ENCODE data around the gene MLF2. TPM values are rescaled to one million over a fixed set of nuclear protein-coding genes. Genes with fewer than 3 reads are reported as not detected.

The MLF2 gene
- total and polyA plus RNA-seq, 2 experiments from 2014 or later: 210 to 508 TPM

- Histone ChIP-seq H3K27me3 (no peaks in the 10 kb centered on the region), H3K9me3 (ENCODE audit: low read depth) (no peaks in the 10 kb centered on the region), H3K79me2 (peaks cover 24% of the 10 kb centered on the region), H3K36me3 (replicated peaks; ENCODE audit: insufficient read depth, low read depth) (no peaks in the 10 kb centered on the region), H4K20me1 (ENCODE audit: insufficient read depth, poor library complexity, severe bottlenecking) (peaks cover 19% of the 10 kb centered on the region), H3K27ac (peak overlapping the region; percentile 86), H3K4me1 (ENCODE audit: insufficient read depth) (peaks cover 50% of the 10 kb centered on the region), H2AFZ (no peak overlapping the region), H3K9me2 (replicated peaks; ENCODE audit: insufficient read depth) (no peaks in the 10 kb centered on the region), H3K4me2 (peak overlapping the region; percentile 82), H3K4me3 (no peak overlapping the region)
- no peak for TF ChIP-seq EZH2 (IDR thresholded peaks at IDR 0.05; ENCODE audit: borderline replicate concordance)
- TF ChIP-seq CTCF (IDR thresholded peaks at IDR 0.05; ENCODE audit: poor library complexity): no peak
- TF ChIP-seq EZH2phosphoT487 (IDR thresholded peaks at IDR 0.05; ENCODE audit: low read depth, severe bottlenecking, unreplicated experiment): no peak
- peak; percentile 95 for DNase-seq (ENCODE audit: low spot score)
- 8% methylated on average over 5 of the region's 16 CpGs for WGBS (ENCODE audit: low lambda C conversion rate, missing lambda C conversion rate)
Observed at GRCh38 chr12:6764011-6764828, 11.3 kb upstream of the MLF2 start.

GRCh38 chr12:6763380-6763779 lies 10.4 kb upstream of the MLF2 start:
- Histone ChIP-seq H3K27me3 (no peaks in the 10 kb centered on the region), H3K4me1 (ENCODE audit: insufficient read depth) (peaks cover 43% of the 10 kb centered on the region), H2AFZ (peak overlapping the region; percentile 8), H3K27ac (peak overlapping the region; percentile 86), H3K4me3 (no peak overlapping the region), H3K9me3 (ENCODE audit: low read depth) (no peaks in the 10 kb centered on the region), H3K4me2 (peak overlapping the region; percentile 55), H3K36me3 (replicated peaks; ENCODE audit: insufficient read depth, low read depth) (no peaks in the 10 kb centered on the region), H3K79me2 (peaks cover 16% of the 10 kb centered on the region), H3K9me2 (replicated peaks; ENCODE audit: insufficient read depth) (no peaks in the 10 kb centered on the region), H4K20me1 (ENCODE audit: insufficient read depth, poor library complexity, severe bottlenecking) (peaks cover 11% of the 10 kb centered on the region)
- 58% methylated on average over 4 of the region's 4 CpGs for WGBS (ENCODE audit: low lambda C conversion rate, missing lambda C conversion rate)
- TF ChIP-seq EZH2 (IDR thresholded peaks at IDR 0.05; ENCODE audit: borderline replicate concordance): no peak
- DNase-seq (ENCODE audit: low spot score): no peak

- Histone ChIP-seq H3K9me2 (replicated peaks; ENCODE audit: insufficient read depth) (no peaks in the 10 kb centered on the region), H4K20me1 (ENCODE audit: insufficient read depth, poor library complexity, severe bottlenecking) (no peaks in the 10 kb centered on the region), H3K4me2 (no peak overlapping the region), H3K79me2 (no peaks in the 10 kb centered on the region), H3K4me3 (no peak overlapping the region), H3K36me3 (replicated peaks; ENCODE audit: insufficient read depth, low read depth) (no peaks in the 10 kb centered on the region), H3K4me1 (ENCODE audit: insufficient read depth) (peaks cover 27% of the 10 kb centered on the region), H3K27me3 (no peaks in the 10 kb centered on the region), H3K9me3 (ENCODE audit: low read depth) (no peaks in the 10 kb centered on the region), H3K27ac (peak overlapping the region; percentile 11), H2AFZ (no peak overlapping the region)
- 84% methylated on average over 5 of the region's 5 CpGs for WGBS (ENCODE audit: low lambda C conversion rate, missing lambda C conversion rate)
- TF ChIP-seq EZH2phosphoT487 (IDR thresholded peaks at IDR 0.05; ENCODE audit: low read depth, severe bottlenecking, unreplicated experiment) (no peak), EZH2 (IDR thresholded peaks at IDR 0.05; ENCODE audit: borderline replicate concordance) (no peak), CTCF (IDR thresholded peaks at IDR 0.05; ENCODE audit: poor library complexity) (no peak)
- no peak for DNase-seq (ENCODE audit: low spot score)
Observed at GRCh38 chr12:6759741-6760140, 6.8 kb upstream of the MLF2 start.

- DNase-seq (ENCODE audit: low spot score): peak; percentile 5
- Histone ChIP-seq H3K27ac (no peak overlapping the region), H3K4me2 (no peak overlapping the region), H3K4me1 (ENCODE audit: insufficient read depth) (peaks cover 21% of the 10 kb centered on the region), H3K36me3 (replicated peaks; ENCODE audit: insufficient read depth, low read depth) (no peaks in the 10 kb centered on the region), H4K20me1 (ENCODE audit: insufficient read depth, poor library complexity, severe bottlenecking) (no peaks in the 10 kb centered on the region), H3K9me2 (replicated peaks; ENCODE audit: insufficient read depth) (no peaks in the 10 kb centered on the region), H2AFZ (no peak overlapping the region), H3K27me3 (no peaks in the 10 kb centered on the region), H3K9me3 (ENCODE audit: low read depth) (no peaks in the 10 kb centered on the region), H3K4me3 (no peak overlapping the region), H3K79me2 (no peaks in the 10 kb centered on the region)
- 86% methylated on average over 9 of the region's 9 CpGs for WGBS (ENCODE audit: low lambda C conversion rate, missing lambda C conversion rate)
- TF ChIP-seq CTCF (IDR thresholded peaks at IDR 0.05; ENCODE audit: poor library complexity): no peak
- TF ChIP-seq EZH2phosphoT487 (IDR thresholded peaks at IDR 0.05; ENCODE audit: low read depth, severe bottlenecking, unreplicated experiment): no peak
- no peak for TF ChIP-seq EZH2 (IDR thresholded peaks at IDR 0.05; ENCODE audit: borderline replicate concordance)
Observed at GRCh38 chr12:6758506-6759095, 5.7 kb upstream of the MLF2 start.
